Peyer's patch (tissue), 4 donors: ENCODE data around the gene ZCWPW2. TPM values are rescaled to one million over a fixed set of nuclear protein-coding genes. Genes with fewer than 3 reads are reported as not detected.

Experiments used
- DNase-seq, 3 donors: peaks; one replicate each; pipeline ENCODE4 v3.0.0-alpha.2; 2017 to 2019
- H3K27ac ChIP-seq, 4 donors: fragments of 200-600 bp; sonication (generic); one replicate each; pipeline ENCODE4 v1.5.1; 2016 to 2019
- H3K27me3 ChIP-seq, 2 donors: fragments of 200-600 bp; sonication (generic); one replicate each; pipeline ENCODE4 v1.5.1; 2019
- H3K36me3 ChIP-seq, 3 donors: fragments of 200-600 bp; sonication (generic); one replicate each; pipeline ENCODE4 v1.5.1; 2016 to 2019
- H3K4me1 ChIP-seq, 4 donors: fragments of 200-600 bp; sonication (generic); one replicate each; pipeline ENCODE4 v1.5.1; 2016 to 2019
- H3K4me3 ChIP-seq, 4 donors: fragments of 200-600 bp; sonication (generic); 1 replicate in 3 of 4; 2 replicates in 1 of 4; pipeline ENCODE4 v1.5.1; 2016 to 2019; ENCODE audit warnings: mild to moderate bottlenecking in 1 of 4
- H3K9me3 ChIP-seq, 4 donors: fragments of 200-600 bp; sonication (generic); one replicate each; pipeline ENCODE4 v1.5.1; 2016 to 2019; ENCODE audit warnings: mild to moderate bottlenecking in 1 of 4
- CTCF ChIP-seq, 6 experiments: fragments of 450-650 bp in 4 of 6; fragments of 200-600 bp in 2 of 6; sonication (generic) in 1 of 6; IDR thresholded peaks; one replicate each; pipeline ENCODE4 v1.5.1; 2017 to 2019; ENCODE audit warnings: antibody characterized with exemption in 6 of 6, mild to moderate bottlenecking in 3 of 6, moderate library complexity in 1 of 6
- POLR2A ChIP-seq, 2 donors: fragments of 450-650 bp; IDR thresholded peaks; one replicate each; pipeline ENCODE4 v1.5.1; 2017; ENCODE audit warnings: antibody characterized with exemption in 2 of 2, mild to moderate bottlenecking in 2 of 2, moderate library complexity in 2 of 2
- total RNA-seq, 4 donors: library from RNA; depleted of rRNA; stranded (reverse); fragments of >200 nt; gene quantifications; one replicate each; pipeline ENCODE4 v1.1.0, GENCODE V29; 2016

ZCWPW2 gene
- total RNA-seq, 4 donors from 2014 or later, result not detected

- peaks cover 0 to 30% (median 0%) of the 10 kb centered on the region in 4 donors for H3K4me1 ChIP-seq
- H3K9me3 ChIP-seq, result no peaks in the 10 kb centered on the region
- no peak for DNase-seq
- H3K27ac ChIP-seq, result no peak overlapping the region
- peak in 1 of 6 experiments; percentile 5 for TF ChIP-seq CTCF (IDR thresholded peaks at IDR 0.05)
- no peak for TF ChIP-seq POLR2A (IDR thresholded peaks at IDR 0.05)
- H3K27me3 ChIP-seq, result no peaks in the 10 kb centered on the region
- peaks cover 0 to 19% (median 0%) of the 10 kb centered on the region in 3 donors for H3K36me3 ChIP-seq
- H3K4me3 ChIP-seq, result no peak overlapping the region
These were observed 5.4 kb upstream of the ZCWPW2 start for GRCh38 chr3:28343144-28343543.

- Histone ChIP-seq H3K4me1 (peaks cover 0 to 39% (median 0%) of the 10 kb centered on the region in 4 donors), H3K36me3 (no peaks in the 10 kb centered on the region), H3K27ac (no peak overlapping the region), H3K9me3 (no peaks in the 10 kb centered on the region), H3K27me3 (no peaks in the 10 kb centered on the region), H3K4me3 (no peak overlapping the region)
- TF ChIP-seq CTCF (IDR thresholded peaks at IDR 0.05) (no peak), POLR2A (IDR thresholded peaks at IDR 0.05) (no peak)
- no peak for DNase-seq
These were observed 2.8 kb upstream of the ZCWPW2 start for GRCh38 chr3:28345690-28346089.

GRCh38 chr3:28347374-28348264, 902 bp upstream of the ZCWPW2 start:
- H3K9me3 ChIP-seq, result no peaks in the 10 kb centered on the region
- no peaks in the 10 kb centered on the region for H3K27me3 ChIP-seq
- no peaks in the 10 kb centered on the region for H3K36me3 ChIP-seq
- peak overlapping the region; percentile 93 to 96 (median 95) for H3K27ac ChIP-seq
- TF ChIP-seq CTCF (IDR thresholded peaks at IDR 0.05) (no peak), POLR2A (IDR thresholded peaks at IDR 0.05) (no peak)
- H3K4me3 ChIP-seq, result peak overlapping the region; percentile 71 to 90 (median 78)
- peaks cover 0 to 37% (median 0%) of the 10 kb centered on the region in 4 donors for H3K4me1 ChIP-seq
- no peak for DNase-seq

GRCh38 chr3:28348265-28348628, 274 bp upstream of the ZCWPW2 start:
- no peaks in the 10 kb centered on the region for H3K27me3 ChIP-seq
- DNase-seq, result no peak
- peaks cover 0 to 31% (median 0%) of the 10 kb centered on the region in 4 donors for H3K4me1 ChIP-seq
- H3K27ac ChIP-seq, result peak overlapping the region; percentile 93 to 96 (median 95)
- TF ChIP-seq POLR2A (IDR thresholded peaks at IDR 0.05), result no peak
- TF ChIP-seq CTCF (IDR thresholded peaks at IDR 0.05), result no peak
- no peaks in the 10 kb centered on the region for H3K36me3 ChIP-seq
- H3K9me3 ChIP-seq, result no peaks in the 10 kb centered on the region
- H3K4me3 ChIP-seq, result peak overlapping the region; percentile 71 to 90 (median 78)

GRCh38 chr3:28349469-28350000, 1.0 kb downstream of the ZCWPW2 start:
- Histone ChIP-seq H3K4me1 (peaks cover 0 to 30% (median 0%) of the 10 kb centered on the region in 4 donors), H3K9me3 (no peaks in the 10 kb centered on the region), H3K27ac (peak overlapping the region; percentile 93 to 96 (median 95)), H3K36me3 (no peaks in the 10 kb centered on the region), H3K27me3 (no peaks in the 10 kb centered on the region), H3K4me3 (peak overlapping the region; percentile 71 to 90 (median 78))
- no peak for DNase-seq
- TF ChIP-seq CTCF (IDR thresholded peaks at IDR 0.05) (no peak), POLR2A (IDR thresholded peaks at IDR 0.05) (no peak)
